Fibroblast of pulmonary artery (primary cell): Measurements from ENCODE around the gene UPP1.

Experiments used
- DNase-seq: peaks from one replicate; pipeline ENCODE4 v3.0.0-alpha.2; 2010; ENCODE audit warnings: low read depth
- H3K4me3 ChIP-seq: replicated peaks from 2 replicates; pipeline ENCODE4 v1.5.1; 2011; ENCODE audit warnings: low read depth, mild to moderate bottlenecking, control low read depth, low read length, moderate library complexity
- TF ChIP-seq, protein P1 (sequence below): IDR thresholded peaks from 2 replicates; pipeline ENCODE4 v1.5.1; 2011; ENCODE audit warnings: mild to moderate bottlenecking, control low read depth, low read length, inconsistent platforms; ENCODE audit errors: missing control alignments

The UPP1 gene

DNA sequence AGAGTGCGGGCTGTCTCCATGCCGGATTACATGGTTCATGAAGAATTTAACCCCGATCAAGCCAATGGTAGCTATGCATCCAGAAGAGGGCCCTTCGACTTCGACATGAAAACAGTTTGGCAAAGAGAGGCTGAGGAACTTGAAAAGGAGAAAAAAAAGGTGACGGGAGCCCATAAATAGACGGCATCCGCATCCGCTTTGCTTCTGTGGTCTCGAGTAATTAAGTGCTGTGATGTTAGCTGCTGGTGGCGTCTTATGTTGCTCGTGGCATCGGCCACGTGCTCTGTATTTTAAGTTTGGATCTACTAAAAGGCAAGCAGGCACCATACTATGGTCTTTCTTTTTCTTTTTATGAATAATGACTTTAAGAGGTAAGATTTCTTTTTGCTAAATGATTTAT is 42.6 kb upstream of the UPP1 start:
- TF ChIP-seq, protein P1, sequence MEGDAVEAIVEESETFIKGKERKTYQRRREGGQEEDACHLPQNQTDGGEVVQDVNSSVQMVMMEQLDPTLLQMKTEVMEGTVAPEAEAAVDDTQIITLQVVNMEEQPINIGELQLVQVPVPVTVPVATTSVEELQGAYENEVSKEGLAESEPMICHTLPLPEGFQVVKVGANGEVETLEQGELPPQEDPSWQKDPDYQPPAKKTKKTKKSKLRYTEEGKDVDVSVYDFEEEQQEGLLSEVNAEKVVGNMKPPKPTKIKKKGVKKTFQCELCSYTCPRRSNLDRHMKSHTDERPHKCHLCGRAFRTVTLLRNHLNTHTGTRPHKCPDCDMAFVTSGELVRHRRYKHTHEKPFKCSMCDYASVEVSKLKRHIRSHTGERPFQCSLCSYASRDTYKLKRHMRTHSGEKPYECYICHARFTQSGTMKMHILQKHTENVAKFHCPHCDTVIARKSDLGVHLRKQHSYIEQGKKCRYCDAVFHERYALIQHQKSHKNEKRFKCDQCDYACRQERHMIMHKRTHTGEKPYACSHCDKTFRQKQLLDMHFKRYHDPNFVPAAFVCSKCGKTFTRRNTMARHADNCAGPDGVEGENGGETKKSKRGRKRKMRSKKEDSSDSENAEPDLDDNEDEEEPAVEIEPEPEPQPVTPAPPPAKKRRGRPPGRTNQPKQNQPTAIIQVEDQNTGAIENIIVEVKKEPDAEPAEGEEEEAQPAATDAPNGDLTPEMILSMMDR: no peak
- H3K4me3 ChIP-seq: no peak overlapping the region
- no peak for DNase-seq

DNA sequence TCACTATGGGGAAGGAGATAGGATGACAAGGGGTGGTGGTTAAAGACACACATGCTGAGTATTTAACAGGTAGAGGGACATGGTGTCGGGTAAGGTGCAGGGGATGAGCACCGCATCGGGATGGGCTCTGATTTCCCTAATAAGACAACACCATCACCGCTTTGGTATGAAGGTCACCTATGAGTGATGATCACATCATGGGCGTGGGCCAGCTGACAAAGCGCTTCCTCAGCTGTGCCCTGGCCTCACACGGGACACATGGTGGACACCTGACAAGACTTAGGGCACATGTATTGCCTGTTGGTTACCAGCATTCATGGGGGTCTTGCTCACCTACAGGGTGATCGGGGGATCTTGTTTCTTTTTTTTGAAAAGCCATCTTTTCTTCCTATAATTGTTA is 41.0 kb upstream of the UPP1 start:
- TF ChIP-seq, protein P1: no peak

DNA sequence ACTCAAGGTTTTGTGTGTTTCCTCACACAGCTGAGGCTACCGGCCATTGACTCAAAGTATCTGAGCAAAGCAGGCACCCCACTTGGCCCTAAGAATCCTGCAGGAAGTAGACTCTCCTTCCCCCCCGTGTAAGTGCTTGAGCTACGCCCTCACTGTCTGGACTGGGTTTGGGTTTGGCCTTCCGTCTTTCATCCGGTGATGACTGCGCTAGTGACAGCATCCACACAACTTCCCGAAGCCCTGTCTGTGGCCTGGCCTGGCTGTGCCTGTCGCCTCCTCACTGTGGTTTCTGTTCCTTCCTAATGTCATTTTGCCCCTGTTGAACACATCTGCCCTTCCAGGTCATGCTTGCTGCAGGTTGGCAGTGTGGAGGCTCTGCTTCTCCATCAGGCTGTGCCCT is 39.2 kb upstream of the UPP1 start:
- TF ChIP-seq, protein P1: no peak
- DNase-seq: no peak
- H3K4me3 ChIP-seq: no peak overlapping the region

More for the DNA sequence above, 41.0 kb upstream of the UPP1 start:
- H3K4me3 ChIP-seq: no peak overlapping the region
- DNase-seq: no peak

DNA sequence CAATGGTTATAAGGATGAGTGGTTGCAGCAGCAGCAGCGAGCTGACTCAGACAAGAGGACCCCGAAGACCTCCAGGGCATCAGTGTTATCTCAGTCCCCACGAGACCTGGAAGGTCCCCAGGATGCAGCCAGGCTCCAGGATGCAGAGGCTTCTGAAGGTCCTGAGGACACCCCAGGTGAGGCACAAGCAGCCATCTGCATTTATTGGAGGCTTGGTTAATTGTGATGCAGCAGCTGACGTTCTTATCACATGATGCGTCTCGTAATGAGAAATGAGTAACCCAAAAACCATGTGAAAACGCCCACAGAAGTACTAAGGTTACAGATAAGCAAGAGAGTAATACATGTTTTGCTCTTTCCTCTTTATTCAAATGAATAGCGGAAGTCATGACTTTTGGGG is 36.3 kb upstream of the UPP1 start:
- TF ChIP-seq, protein P1: no peak
- peak; percentile 75 for DNase-seq
- no peak overlapping the region for H3K4me3 ChIP-seq

DNA sequence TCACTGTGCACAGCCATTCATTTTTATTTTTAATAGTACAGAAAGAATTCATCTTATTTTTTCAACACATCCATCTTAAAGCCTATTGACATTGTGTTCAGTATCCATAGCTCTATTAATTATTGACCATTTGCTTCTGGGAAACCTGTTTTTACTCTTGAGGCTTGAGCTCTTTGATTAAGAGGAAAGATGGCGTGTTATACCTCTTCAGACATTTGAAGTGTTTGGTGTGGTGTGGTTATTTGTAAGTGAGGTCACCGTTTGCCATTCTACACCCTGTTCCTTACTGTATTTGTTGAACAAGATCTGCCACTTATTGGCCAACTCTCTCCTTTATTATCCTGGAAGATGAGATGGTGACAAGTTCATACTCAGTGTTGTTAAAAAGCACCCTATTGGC is 35.3 kb upstream of the UPP1 start:
- H3K4me3 ChIP-seq: no peak overlapping the region
- TF ChIP-seq, protein P1: no peak
- no peak for DNase-seq

DNA sequence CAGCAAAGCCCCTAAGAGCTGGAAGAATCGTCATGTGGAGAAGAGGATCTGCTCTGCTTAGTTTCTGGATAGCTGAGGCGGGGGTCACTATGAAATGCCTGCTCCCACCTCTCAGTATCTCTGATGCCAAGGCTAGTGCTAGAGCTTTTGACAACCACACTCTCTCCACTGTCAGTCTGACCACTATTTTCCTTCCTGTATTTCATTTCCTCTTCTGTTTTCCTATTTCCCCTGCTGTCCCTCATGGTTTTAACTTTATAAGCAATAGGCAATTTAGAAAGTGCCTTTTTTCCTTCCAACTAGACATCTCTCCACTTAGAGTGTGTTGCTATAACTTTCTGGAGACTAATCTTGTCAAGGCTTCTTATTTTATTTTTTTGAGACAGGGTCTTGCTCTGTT is 30.1 kb upstream of the UPP1 start:
- TF ChIP-seq, protein P1: no peak

DNA sequence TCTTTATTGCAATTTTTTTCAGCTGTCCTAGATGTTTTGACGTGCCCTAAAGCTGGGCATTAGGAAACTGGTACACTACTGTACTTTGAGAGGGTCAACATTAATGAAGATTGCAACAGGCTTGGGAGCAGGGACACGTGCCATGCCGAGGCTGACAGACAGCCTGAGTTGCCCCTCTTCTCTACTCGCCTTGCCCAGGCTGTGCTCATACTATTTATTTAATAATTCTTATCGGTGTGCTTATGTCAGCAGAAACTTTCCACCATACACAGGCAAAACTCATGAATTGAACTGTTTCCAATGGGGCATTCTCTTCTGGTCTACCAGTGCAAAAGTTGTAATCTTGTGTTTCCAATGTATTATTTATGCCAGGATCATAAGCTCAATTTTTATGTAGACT is 29.4 kb upstream of the UPP1 start:
- TF ChIP-seq, protein P1: no peak
- no peak for DNase-seq
- no peak overlapping the region for H3K4me3 ChIP-seq

More for the DNA sequence above, 30.1 kb upstream of the UPP1 start:
- no peak overlapping the region for H3K4me3 ChIP-seq
- DNase-seq: no peak
